Lower leg skin (tissue), 4 donors: ENCODE data around the gene MRPL43. TPM values are rescaled to one million over a fixed set of nuclear protein-coding genes. Genes with fewer than 3 reads are reported as not detected.

Experiments
- DNase-seq, 2 donors: peaks; one replicate each; pipeline ENCODE4 v3.0.0-alpha.2; 2019; ENCODE audit warnings: low spot score in 2 of 2
- H3K4me3 ChIP-seq: fragments of 200-600 bp; sonication (generic); 2 replicates; pipeline ENCODE4 v1.5.1; 2017; ENCODE audit warnings: mild to moderate bottlenecking, low read depth; ENCODE audit not compliant: poor library complexity, severe bottlenecking
- CTCF ChIP-seq, 3 donors: fragments of 450-650 bp; IDR thresholded peaks; one replicate each; pipeline ENCODE4 v1.5.1; 2016; ENCODE audit warnings: antibody characterized with exemption in 3 of 3, mild to moderate bottlenecking in 3 of 3, moderate library complexity in 2 of 3
- POLR2A ChIP-seq, 2 donors: fragments of 450-650 bp; IDR thresholded peaks; one replicate each; pipeline ENCODE4 v1.6.1; 2016 to 2017; ENCODE audit warnings: antibody characterized with exemption in 2 of 2, mild to moderate bottlenecking in 1 of 2, moderate library complexity in 1 of 2
- WGBS, 2 donors: methylation state at CpG; one replicate each; pipeline ENCODE4 v1.1.5; 2018; 5-methylcytosine and 5-hydroxymethylcytosine counted together
- intact Hi-C: fragments of 100-400 bp; cut with DNase I; formaldehyde crosslinking; loops from one replicate; pipeline ENCODE4 v1.15.0; 2023; ENCODE audit warnings: low total_unique reads
- total RNA-seq, 4 donors: library from RNA; depleted of rRNA; stranded (reverse); fragments of >200 nt; gene quantifications; one replicate each; pipeline ENCODE4 v1.1.0, GENCODE V29; 2016

MRPL43 gene
- total RNA-seq, 4 donors from 2014 or later: 82.2 to 132 (median 100) TPM

- TF ChIP-seq POLR2A (IDR thresholded peaks at IDR 0.05): no peak
- TF ChIP-seq CTCF (IDR thresholded peaks at IDR 0.05): no peak
- intact Hi-C loops: no loop called here
- no peak for DNase-seq
- H3K4me3 ChIP-seq: no peak overlapping the region
- WGBS, 2 donors: 69 to 71% methylated on average over 5 of the region's 5 CpGs
These were observed 21.5 kb downstream of the MRPL43 start for GRCh38 chr10:100965820-100966219.

GRCh38 chr10:100963826-100964225 is 23.5 kb downstream of the MRPL43 start:
- WGBS, 2 donors: 92 to 96% methylated on average over 1 of the region's 1 CpG
- H3K4me3 ChIP-seq: no peak overlapping the region
- DNase-seq: no peak
- intact Hi-C loops: no loop called here
- TF ChIP-seq CTCF (IDR thresholded peaks at IDR 0.05) (no peak), POLR2A (IDR thresholded peaks at IDR 0.05) (no peak)

- 79 to 87% methylated on average over 4 of the region's 4 CpGs for WGBS, 2 donors
- no peak for TF ChIP-seq POLR2A (IDR thresholded peaks at IDR 0.05)
- no peak for TF ChIP-seq CTCF (IDR thresholded peaks at IDR 0.05)
- intact Hi-C loops: no loop called here
- H3K4me3 ChIP-seq: no peak overlapping the region
- DNase-seq: no peak
These were observed 24.8 kb downstream of the MRPL43 start for GRCh38 chr10:100962351-100963080.

- no peak for DNase-seq
- intact Hi-C loops: no loop called here
- TF ChIP-seq POLR2A (IDR thresholded peaks at IDR 0.05): no peak
- TF ChIP-seq CTCF (IDR thresholded peaks at IDR 0.05): no peak
- no peak overlapping the region for H3K4me3 ChIP-seq
These were observed 27.0 kb downstream of the MRPL43 start for GRCh38 chr10:100960251-100960650.

- no peak overlapping the region for H3K4me3 ChIP-seq
- intact Hi-C loops: no loop called here
- TF ChIP-seq POLR2A (IDR thresholded peaks at IDR 0.05) (no peak), CTCF (IDR thresholded peaks at IDR 0.05) (no peak)
- DNase-seq: no peak
- WGBS, 2 donors: 92% methylated on average over 3 of the region's 3 CpGs
These were observed 38.4 kb downstream of the MRPL43 start for GRCh38 chr10:100948916-100949315.

- intact Hi-C loops: no loop called here
- no peak for DNase-seq
- H3K4me3 ChIP-seq: no peak overlapping the region
- no peak for TF ChIP-seq POLR2A (IDR thresholded peaks at IDR 0.05)
- TF ChIP-seq CTCF (IDR thresholded peaks at IDR 0.05): no peak
These were observed 41.5 kb downstream of the MRPL43 start for GRCh38 chr10:100945754-100946153.
